ENCODE measurements around the gene NFE2L1.

DNA sequence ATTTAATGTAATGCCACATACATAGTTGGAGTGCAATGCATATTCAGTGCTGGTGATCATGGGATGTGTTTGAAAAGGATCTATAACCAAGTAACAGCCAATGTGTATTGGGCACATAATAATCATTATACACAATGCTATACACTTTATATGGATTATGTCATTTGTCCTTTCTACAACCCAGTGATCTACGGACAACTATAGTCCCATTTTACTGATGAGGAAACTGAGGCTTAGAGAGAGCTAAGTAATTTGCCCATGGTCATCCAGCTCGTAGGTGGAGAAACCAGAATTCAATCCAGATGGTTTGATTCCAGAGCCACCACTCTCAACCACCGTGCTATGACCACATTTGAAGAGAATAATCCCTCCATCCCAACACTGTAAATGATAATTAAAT, 38.0 kb upstream of the NFE2L1 start:
- no peak for TF ChIP-seq CTCF (IDR thresholded peaks at IDR 0.05)
- no peak for TF ChIP-seq POLR2A (IDR thresholded peaks at IDR 0.05)

All from right lobe of liver (tissue), 4 donors.